ENCODE data around the gene FBXW10.
"Not testable (repeated sequence)": the region's sequence is repeated elsewhere in the genome, so short reads cannot be mapped to it uniquely, and the experiment has no call there.

Gene FBXW10

DNA sequence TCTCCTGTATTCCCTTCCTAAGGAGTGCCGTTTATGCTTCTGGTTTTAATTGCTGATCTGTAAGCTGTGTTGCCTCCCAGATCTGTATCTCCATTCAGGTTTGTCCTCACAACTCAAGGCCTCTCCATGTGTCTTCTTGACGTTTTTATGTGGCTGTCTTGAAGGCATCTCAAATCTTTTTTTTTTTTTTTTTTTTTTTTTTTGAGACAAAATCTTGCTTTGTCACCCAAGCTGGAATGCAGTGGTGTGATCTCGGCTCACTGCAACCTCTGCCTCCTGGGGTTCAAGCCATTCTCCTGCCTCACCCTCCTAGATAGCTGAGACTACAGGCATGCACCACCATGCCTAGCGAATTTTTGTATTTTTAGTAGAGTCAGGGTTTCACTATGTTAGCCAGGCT is 51.0 kb downstream of the FBXW10 start:
- H4K8ac ChIP-seq (ENCODE audit: low read depth, low read length); H3K27ac ChIP-seq (ENCODE audit: low read depth, low read length); H3K27me3 ChIP-seq (ENCODE audit: insufficient read depth, low read length); H2BK5ac ChIP-seq (ENCODE audit: low read depth, low read length, poor library complexity); H3K18ac ChIP-seq (ENCODE audit: low read length); H3K36me3 ChIP-seq (ENCODE audit: control insufficient read depth in 1 of 2, insufficient read depth in 2 of 2, low read length in 2 of 2); H2AK5ac ChIP-seq (ENCODE audit: low read length); H3K9me3 ChIP-seq (ENCODE audit: insufficient read depth, low read depth, low read length); H2AFZ ChIP-seq (ENCODE audit: insufficient read depth, low read length, poor library complexity); H2BK120ac ChIP-seq (ENCODE audit: insufficient read depth, low read length, poor library complexity); H3K4me2 ChIP-seq (ENCODE audit: low read length); H2BK12ac ChIP-seq (ENCODE audit: low read length); H3K14ac ChIP-seq (ENCODE audit: low read length); H4K91ac ChIP-seq (ENCODE audit: low read depth, low read length); H3K4me3 ChIP-seq (ENCODE audit: low read depth, low read length); H3K79me2 ChIP-seq (ENCODE audit: control insufficient read depth, insufficient read depth, low read length, poor library complexity); H4K12ac ChIP-seq (ENCODE audit: low read depth, low read length); H3K4ac ChIP-seq (ENCODE audit: low read depth, low read length); H3K4me1 ChIP-seq (ENCODE audit: control insufficient read depth in 1 of 2, insufficient read depth in 2 of 2, low read length in 2 of 2); H3K23ac ChIP-seq (ENCODE audit: low read length); H3K9ac ChIP-seq (ENCODE audit: low read length); H3K79me1 ChIP-seq (ENCODE audit: low read length): not testable (repeated sequence)
- peak; percentile 40 to 43 for DNase-seq
- no CpG with 5 or more reads among the region's 4 CpGs for WGBS (ENCODE audit: extremely low coverage, insufficient coverage, insufficient read length)

DNA sequence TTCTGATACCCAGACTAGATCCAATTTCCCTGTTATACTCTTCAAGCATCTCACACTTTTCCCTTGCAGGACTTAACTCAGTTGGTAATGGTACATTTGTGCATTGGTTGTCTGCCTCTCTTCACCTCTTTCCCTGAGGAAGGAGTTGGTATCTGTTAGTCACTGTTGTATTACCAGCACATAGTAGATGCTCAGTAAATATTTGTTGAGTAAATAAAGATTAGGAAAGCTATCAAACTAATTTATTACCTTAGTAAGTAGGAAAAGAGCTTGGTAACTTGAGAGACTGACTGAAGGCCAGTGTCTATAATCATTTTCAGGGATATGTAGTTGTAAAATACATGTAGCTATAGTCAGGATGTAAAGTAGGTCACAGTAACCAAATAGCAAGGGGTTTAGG is 53.0 kb downstream of the FBXW10 start:
- H3K79me2 ChIP-seq (ENCODE audit: control insufficient read depth, insufficient read depth, low read length, poor library complexity); H2AFZ ChIP-seq (ENCODE audit: insufficient read depth, low read length, poor library complexity); H3K27ac ChIP-seq (ENCODE audit: low read depth, low read length); H2BK5ac ChIP-seq (ENCODE audit: low read depth, low read length, poor library complexity); H3K23ac ChIP-seq (ENCODE audit: low read length); H3K36me3 ChIP-seq (ENCODE audit: control insufficient read depth in 1 of 2, insufficient read depth in 2 of 2, low read length in 2 of 2); H3K4ac ChIP-seq (ENCODE audit: low read depth, low read length); H3K14ac ChIP-seq (ENCODE audit: low read length); H3K27me3 ChIP-seq (ENCODE audit: insufficient read depth, low read length); H3K18ac ChIP-seq (ENCODE audit: low read length); H3K79me1 ChIP-seq (ENCODE audit: low read length); H2AK5ac ChIP-seq (ENCODE audit: low read length); H3K4me1 ChIP-seq (ENCODE audit: control insufficient read depth in 1 of 2, insufficient read depth in 2 of 2, low read length in 2 of 2); H3K4me3 ChIP-seq (ENCODE audit: low read depth, low read length); H3K9me3 ChIP-seq (ENCODE audit: insufficient read depth, low read depth, low read length); H2BK12ac ChIP-seq (ENCODE audit: low read length); H4K12ac ChIP-seq (ENCODE audit: low read depth, low read length); H4K8ac ChIP-seq (ENCODE audit: low read depth, low read length); H3K4me2 ChIP-seq (ENCODE audit: low read length); H3K9ac ChIP-seq (ENCODE audit: low read length); DNase-seq; H2BK120ac ChIP-seq (ENCODE audit: insufficient read depth, low read length, poor library complexity); H4K91ac ChIP-seq (ENCODE audit: low read depth, low read length): not testable (repeated sequence)

DNA sequence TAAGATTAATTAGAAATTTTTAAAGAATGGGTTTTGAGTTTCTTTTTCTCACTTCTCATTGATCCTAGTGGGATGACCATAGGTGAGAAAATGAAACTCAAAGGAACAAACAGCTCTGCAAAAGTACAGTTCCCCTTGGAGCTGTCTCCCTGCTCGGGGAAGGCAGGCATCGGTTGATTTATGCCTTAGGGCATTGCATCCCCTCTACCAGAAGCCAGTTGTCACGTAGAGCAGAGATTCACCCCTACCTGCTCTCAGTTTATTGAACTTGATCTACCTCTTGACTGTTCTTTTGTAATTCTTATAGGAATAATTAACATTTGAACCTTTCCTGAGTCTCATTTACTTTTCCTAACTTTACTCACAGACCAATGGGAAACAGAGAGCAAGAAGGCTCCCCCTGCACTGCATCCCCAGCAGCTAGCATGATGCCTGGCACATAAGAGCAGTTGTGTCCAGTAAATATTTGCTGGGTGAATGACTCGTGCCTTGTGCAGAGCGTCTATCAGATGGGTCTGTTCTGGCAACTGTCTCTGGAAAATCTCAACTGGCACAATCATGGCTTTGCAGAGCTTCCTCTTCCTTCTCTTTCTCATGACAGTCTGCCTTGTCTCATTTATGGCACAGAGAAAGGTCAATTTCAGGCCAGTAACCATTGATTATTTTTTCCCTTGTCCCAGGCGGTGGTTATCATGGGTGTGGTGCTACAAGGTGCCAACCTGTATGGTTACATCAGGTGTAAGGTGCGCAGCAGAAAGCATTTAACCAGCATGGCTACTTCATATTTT is 59.8 kb downstream of the FBXW10 start:
- H3K4me2 ChIP-seq (ENCODE audit: low read length); DNase-seq; H3K18ac ChIP-seq (ENCODE audit: low read length): not testable (repeated sequence)

DNA sequence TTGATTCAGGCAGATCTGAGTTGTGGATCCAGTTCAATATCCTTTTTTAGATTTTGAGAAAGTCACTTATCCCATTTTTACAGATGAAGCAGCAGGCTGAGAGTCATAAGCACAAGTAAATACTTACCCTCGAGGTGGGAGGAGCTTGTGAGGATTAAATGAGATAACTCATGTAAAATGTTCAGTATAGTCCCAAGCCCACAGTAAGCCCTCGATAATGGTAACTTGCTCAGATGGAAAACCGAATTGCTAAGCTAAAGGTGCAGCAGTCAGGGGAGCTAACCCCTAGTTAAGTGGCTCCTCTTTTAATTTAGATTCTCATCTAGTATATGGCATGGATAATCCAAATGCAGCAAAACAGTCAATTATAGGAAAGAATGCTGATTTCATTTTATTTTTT is 72.1 kb downstream of the FBXW10 start:
- DNase-seq; H3K36me3 ChIP-seq (ENCODE audit: control insufficient read depth in 1 of 2, insufficient read depth in 2 of 2, low read length in 2 of 2); H3K4ac ChIP-seq (ENCODE audit: low read depth, low read length); H3K27me3 ChIP-seq (ENCODE audit: insufficient read depth, low read length); H4K8ac ChIP-seq (ENCODE audit: low read depth, low read length); H3K79me2 ChIP-seq (ENCODE audit: control insufficient read depth, insufficient read depth, low read length, poor library complexity); H3K14ac ChIP-seq (ENCODE audit: low read length); H3K9ac ChIP-seq (ENCODE audit: low read length); H3K4me3 ChIP-seq (ENCODE audit: low read depth, low read length); H3K4me2 ChIP-seq (ENCODE audit: low read length); H2BK12ac ChIP-seq (ENCODE audit: low read length); H2BK5ac ChIP-seq (ENCODE audit: low read depth, low read length, poor library complexity); H3K27ac ChIP-seq (ENCODE audit: low read depth, low read length); H3K79me1 ChIP-seq (ENCODE audit: low read length); H3K18ac ChIP-seq (ENCODE audit: low read length); H3K23ac ChIP-seq (ENCODE audit: low read length); H2AFZ ChIP-seq (ENCODE audit: insufficient read depth, low read length, poor library complexity); H3K4me1 ChIP-seq (ENCODE audit: control insufficient read depth in 1 of 2, insufficient read depth in 2 of 2, low read length in 2 of 2); H2BK120ac ChIP-seq (ENCODE audit: insufficient read depth, low read length, poor library complexity); H4K91ac ChIP-seq (ENCODE audit: low read depth, low read length); H2AK5ac ChIP-seq (ENCODE audit: low read length); H4K12ac ChIP-seq (ENCODE audit: low read depth, low read length); H3K9me3 ChIP-seq (ENCODE audit: insufficient read depth, low read depth, low read length): not testable (repeated sequence)
- no CpG with 5 or more reads among the region's 3 CpGs for WGBS (ENCODE audit: extremely low coverage, insufficient coverage, insufficient read length)

More for the DNA sequence above, 59.8 kb downstream of the FBXW10 start:
- not testable (repeated sequence) for H4K91ac ChIP-seq (ENCODE audit: low read depth, low read length); H3K4me1 ChIP-seq (ENCODE audit: control insufficient read depth in 1 of 2, insufficient read depth in 2 of 2, low read length in 2 of 2); H3K79me1 ChIP-seq (ENCODE audit: low read length); H3K9me3 ChIP-seq (ENCODE audit: insufficient read depth, low read depth, low read length); H2BK5ac ChIP-seq (ENCODE audit: low read depth, low read length, poor library complexity); H3K4me3 ChIP-seq (ENCODE audit: low read depth, low read length); H2BK120ac ChIP-seq (ENCODE audit: insufficient read depth, low read length, poor library complexity); H3K27ac ChIP-seq (ENCODE audit: low read depth, low read length); H3K14ac ChIP-seq (ENCODE audit: low read length); H4K8ac ChIP-seq (ENCODE audit: low read depth, low read length); H3K4ac ChIP-seq (ENCODE audit: low read depth, low read length); H2AK5ac ChIP-seq (ENCODE audit: low read length); H3K79me2 ChIP-seq (ENCODE audit: control insufficient read depth, insufficient read depth, low read length, poor library complexity); H2BK12ac ChIP-seq (ENCODE audit: low read length); H3K36me3 ChIP-seq (ENCODE audit: control insufficient read depth in 1 of 2, insufficient read depth in 2 of 2, low read length in 2 of 2); H4K12ac ChIP-seq (ENCODE audit: low read depth, low read length); H3K23ac ChIP-seq (ENCODE audit: low read length); H2AFZ ChIP-seq (ENCODE audit: insufficient read depth, low read length, poor library complexity); H3K9ac ChIP-seq (ENCODE audit: low read length); H3K27me3 ChIP-seq (ENCODE audit: insufficient read depth, low read length)
- WGBS (ENCODE audit: extremely low coverage, insufficient coverage, insufficient read length) = no CpG with 5 or more reads among the region's 7 CpGs

Measured in trophoblast cell (in vitro differentiated cells and primary cell).